ENCODE data around the gene KSR2. TPM values are rescaled to one million over a fixed set of nuclear protein-coding genes. Genes with fewer than 3 reads are reported as not detected.
"Not testable (repeated sequence)": the region's sequence is repeated elsewhere in the genome, so short reads cannot be mapped to it uniquely, and the experiment has no call there.

The KSR2 gene
- total RNA-seq, 1 donor from 2014 or later, result 0.30 TPM

DNA sequence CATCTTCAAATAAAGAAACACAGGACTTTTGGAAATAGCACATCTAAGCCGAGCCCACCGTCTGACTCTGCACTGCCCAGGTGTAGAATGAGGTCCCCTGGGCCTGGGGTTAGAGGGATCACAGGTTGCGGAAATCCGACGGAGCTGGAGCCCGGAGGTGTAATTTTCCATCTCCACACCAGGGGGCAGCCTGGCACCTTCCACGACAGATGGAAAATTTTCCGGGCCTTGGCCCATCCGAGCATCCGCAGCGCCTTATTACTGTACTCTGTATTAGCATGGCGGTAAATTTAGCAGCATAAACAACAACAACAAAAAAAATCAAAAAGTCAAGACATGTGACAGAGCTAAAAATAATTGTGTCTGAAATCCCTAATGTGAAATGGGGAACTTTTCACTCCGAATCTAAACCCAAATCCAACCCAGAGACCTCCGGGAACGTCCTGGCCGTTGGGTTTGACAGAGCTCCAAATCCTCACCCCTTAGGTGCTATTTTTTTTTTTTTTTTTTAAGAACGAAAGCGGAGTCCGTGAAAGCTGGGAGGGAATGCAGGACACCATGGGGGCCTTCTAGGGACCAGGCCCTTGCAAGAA lies 93.9 kb downstream of the KSR2 start:
- TF ChIP-seq EZH2 (IDR thresholded peaks at IDR 0.05) (no peak), EZH2phosphoT487 (IDR thresholded peaks at IDR 0.05) (no peak)
- TF ChIP-seq, protein P1, sequence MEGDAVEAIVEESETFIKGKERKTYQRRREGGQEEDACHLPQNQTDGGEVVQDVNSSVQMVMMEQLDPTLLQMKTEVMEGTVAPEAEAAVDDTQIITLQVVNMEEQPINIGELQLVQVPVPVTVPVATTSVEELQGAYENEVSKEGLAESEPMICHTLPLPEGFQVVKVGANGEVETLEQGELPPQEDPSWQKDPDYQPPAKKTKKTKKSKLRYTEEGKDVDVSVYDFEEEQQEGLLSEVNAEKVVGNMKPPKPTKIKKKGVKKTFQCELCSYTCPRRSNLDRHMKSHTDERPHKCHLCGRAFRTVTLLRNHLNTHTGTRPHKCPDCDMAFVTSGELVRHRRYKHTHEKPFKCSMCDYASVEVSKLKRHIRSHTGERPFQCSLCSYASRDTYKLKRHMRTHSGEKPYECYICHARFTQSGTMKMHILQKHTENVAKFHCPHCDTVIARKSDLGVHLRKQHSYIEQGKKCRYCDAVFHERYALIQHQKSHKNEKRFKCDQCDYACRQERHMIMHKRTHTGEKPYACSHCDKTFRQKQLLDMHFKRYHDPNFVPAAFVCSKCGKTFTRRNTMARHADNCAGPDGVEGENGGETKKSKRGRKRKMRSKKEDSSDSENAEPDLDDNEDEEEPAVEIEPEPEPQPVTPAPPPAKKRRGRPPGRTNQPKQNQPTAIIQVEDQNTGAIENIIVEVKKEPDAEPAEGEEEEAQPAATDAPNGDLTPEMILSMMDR (IDR thresholded peaks at IDR 0.05), result peak; percentile 92
- Mint-ChIP-seq H3K9me3 (no peaks in the 10 kb centered on the region), H3K27me3 (ENCODE audit: insufficient read depth, low read depth) (no peaks in the 10 kb centered on the region), H3K27ac (no peak overlapping the region), H3K36me3 (no peaks in the 10 kb centered on the region), H3K4me1 (peaks cover 26% of the 10 kb centered on the region), H3K4me3 (peak overlapping the region; percentile 13)
- Histone ChIP-seq H3K36me3 (no peaks in the 10 kb centered on the region), H4K20me1 (ENCODE audit: low read depth) (peaks cover 9% of the 10 kb centered on the region), H3K4me3 (no peak overlapping the region), H3K27ac (no peak overlapping the region), H2AFZ (replicated peaks) (no peak overlapping the region), H3K4me2 (no peak overlapping the region), H3K9ac (no peak overlapping the region), H3K79me2 (ENCODE audit: low read depth) (no peaks in the 10 kb centered on the region), H3K4me1 (no peaks in the 10 kb centered on the region), H3K27me3 (peaks cover 3% of the 10 kb centered on the region), H3K9me3 (ENCODE audit: low read depth) (no peaks in the 10 kb centered on the region), H3F3A (ENCODE audit: low read depth) (peaks cover 14% of the 10 kb centered on the region)
- peak; percentile 83 for DNase-seq (ENCODE audit: low spot score)

DNA sequence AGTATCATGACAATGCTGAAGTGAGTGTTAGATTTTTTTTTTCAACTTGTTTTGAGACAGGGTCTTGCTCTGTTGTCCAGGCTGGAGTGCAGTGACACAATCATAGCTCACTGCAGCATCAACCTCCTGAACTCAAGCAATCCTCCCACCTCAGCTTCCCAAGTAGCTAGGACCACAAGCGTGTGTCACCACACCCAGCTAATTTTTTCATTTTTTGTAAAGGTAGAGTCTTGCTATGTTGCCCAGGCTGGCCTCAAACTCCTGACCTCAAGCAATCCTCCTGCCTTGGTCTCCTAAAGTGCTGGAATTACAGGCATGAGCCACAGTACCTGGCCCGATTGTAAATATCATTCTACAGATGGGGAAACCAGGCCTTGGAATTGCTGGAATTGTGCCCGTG lies 94.6 kb downstream of the KSR2 start:
- not testable (repeated sequence) for H3K4me1 ChIP-seq; H3K9me3 ChIP-seq (ENCODE audit: low read depth); H3K4me3 Mint-ChIP-seq; H3K27me3 ChIP-seq; H3K27ac ChIP-seq; H4K20me1 ChIP-seq (ENCODE audit: low read depth); DNase-seq (ENCODE audit: low spot score); H3K27me3 Mint-ChIP-seq (ENCODE audit: insufficient read depth, low read depth); H3K27ac Mint-ChIP-seq; H3K36me3 ChIP-seq; H3K4me3 ChIP-seq; H2AFZ ChIP-seq (replicated peaks); H3K9ac ChIP-seq; H3K36me3 Mint-ChIP-seq; H3K79me2 ChIP-seq (ENCODE audit: low read depth); H3K4me2 ChIP-seq; H3K9me3 Mint-ChIP-seq
- peaks cover 32% of the 10 kb centered on the region for H3K4me1 Mint-ChIP-seq
- H3F3A ChIP-seq (ENCODE audit: low read depth), result peaks cover 14% of the 10 kb centered on the region

DNA sequence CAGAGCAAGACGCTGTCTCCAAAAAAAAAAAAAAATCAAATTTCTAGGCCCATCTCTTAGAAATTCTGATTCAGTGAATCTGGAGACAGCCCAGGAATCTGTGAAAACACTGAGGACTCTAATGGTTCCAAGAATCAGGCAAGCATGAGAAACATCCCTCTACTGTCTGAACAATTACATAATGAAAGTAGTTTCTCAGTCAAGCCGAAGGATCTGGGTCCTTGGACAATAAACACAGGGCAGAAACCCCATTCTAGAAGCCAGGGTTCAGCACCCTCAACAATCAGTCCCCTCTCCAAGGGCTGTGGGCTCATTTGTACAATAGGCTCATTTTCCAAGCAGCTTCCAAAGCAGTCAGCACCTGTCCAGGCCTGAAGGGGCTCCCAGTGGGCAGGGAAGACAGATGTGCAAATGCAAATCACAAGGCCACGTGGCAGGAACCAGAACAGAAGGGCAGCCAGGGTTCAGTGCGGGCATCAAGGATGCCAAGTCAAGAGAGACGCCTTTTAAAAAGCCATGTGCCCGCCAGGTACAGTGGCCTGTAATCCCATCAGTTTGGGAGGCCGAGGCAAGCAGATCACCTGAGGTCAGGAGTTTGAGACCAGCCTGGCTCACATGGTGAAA lies 96.1 kb downstream of the KSR2 start:
- H3K4me3 Mint-ChIP-seq, result no peak overlapping the region
- H3K9me3 Mint-ChIP-seq, result no peaks in the 10 kb centered on the region
- no peaks in the 10 kb centered on the region for H3K36me3 Mint-ChIP-seq
- H3K4me1 Mint-ChIP-seq, result peaks cover 21% of the 10 kb centered on the region
- TF ChIP-seq, protein P1 (IDR thresholded peaks at IDR 0.05), result no peak
- TF ChIP-seq EZH2phosphoT487 (IDR thresholded peaks at IDR 0.05), result no peak
- TF ChIP-seq EZH2 (IDR thresholded peaks at IDR 0.05), result no peak
- Histone ChIP-seq H3K4me1 (no peaks in the 10 kb centered on the region), H3K27ac (no peak overlapping the region), H3K9ac (no peak overlapping the region), H4K20me1 (ENCODE audit: low read depth) (peaks cover 9% of the 10 kb centered on the region), H3K27me3 (peaks cover 3% of the 10 kb centered on the region), H3K4me3 (no peak overlapping the region), H3K79me2 (ENCODE audit: low read depth) (no peaks in the 10 kb centered on the region), H3F3A (ENCODE audit: low read depth) (peaks cover 14% of the 10 kb centered on the region), H2AFZ (replicated peaks) (no peak overlapping the region), H3K36me3 (no peaks in the 10 kb centered on the region), H3K9me3 (ENCODE audit: low read depth) (no peaks in the 10 kb centered on the region), H3K4me2 (no peak overlapping the region)
- H3K27me3 Mint-ChIP-seq (ENCODE audit: insufficient read depth, low read depth), result no peaks in the 10 kb centered on the region
- no peak overlapping the region for H3K27ac Mint-ChIP-seq
- no peak for DNase-seq (ENCODE audit: low spot score)

DNA sequence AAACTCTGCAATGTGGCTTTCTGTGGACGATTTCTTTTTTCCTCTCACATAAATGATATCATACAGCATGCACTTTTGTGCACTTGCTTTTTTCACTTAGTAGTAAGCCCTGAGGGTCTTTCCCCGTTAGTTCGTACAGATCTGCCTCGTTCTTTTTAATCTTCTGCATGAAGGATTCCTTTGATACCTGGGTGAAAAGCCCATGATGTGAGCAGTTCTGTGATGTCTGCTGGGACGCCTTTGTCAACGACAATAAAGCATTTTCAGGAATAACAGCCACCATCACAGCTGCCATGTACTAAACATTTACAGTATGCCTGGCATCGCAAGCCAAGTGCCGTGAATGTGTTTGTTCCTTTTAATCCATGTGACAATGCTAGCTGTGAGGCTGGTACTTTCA lies 99.2 kb downstream of the KSR2 start:
- TF ChIP-seq, protein P1 (IDR thresholded peaks at IDR 0.05), result no peak
- no peak for TF ChIP-seq EZH2 (IDR thresholded peaks at IDR 0.05)
- Histone ChIP-seq H3K27ac (no peak overlapping the region), H4K20me1 (ENCODE audit: low read depth) (no peaks in the 10 kb centered on the region), H3K4me2 (no peak overlapping the region), H2AFZ (replicated peaks) (no peak overlapping the region), H3K9ac (no peak overlapping the region), H3F3A (ENCODE audit: low read depth) (no peaks in the 10 kb centered on the region), H3K4me3 (no peak overlapping the region), H3K4me1 (no peaks in the 10 kb centered on the region), H3K79me2 (ENCODE audit: low read depth) (no peaks in the 10 kb centered on the region), H3K27me3 (no peaks in the 10 kb centered on the region), H3K9me3 (ENCODE audit: low read depth) (no peaks in the 10 kb centered on the region), H3K36me3 (no peaks in the 10 kb centered on the region)
- no peak for DNase-seq (ENCODE audit: low spot score)
- no peak overlapping the region for H3K4me3 Mint-ChIP-seq
- H3K27me3 Mint-ChIP-seq (ENCODE audit: insufficient read depth, low read depth), result no peaks in the 10 kb centered on the region
- H3K27ac Mint-ChIP-seq, result peak overlapping the region; percentile 23
- no peaks in the 10 kb centered on the region for H3K36me3 Mint-ChIP-seq
- H3K9me3 Mint-ChIP-seq, result no peaks in the 10 kb centered on the region
- peaks cover 7% of the 10 kb centered on the region for H3K4me1 Mint-ChIP-seq
